A549 (cell line): ENCODE data around the gene FGF14. TPM values are rescaled to one million over a fixed set of nuclear protein-coding genes. Genes with fewer than 3 reads are reported as not detected.

ENCODE experiments used
- ATAC-seq, 2 experiments: fragments of 200-7000 bp in 1 of 2; fragments of >200 bp in 1 of 2; cut with Nextera tagmentation in 1 of 2; cut with Tn5 transposase in 1 of 2; 3 replicates each; pipeline versions ENCODE4 v1.8.0 to v1.9.1; 2018 to 2020; ENCODE audit warnings: mild to moderate bottlenecking in 1 of 2, moderate library complexity in 1 of 2
- CTCF ChIA-PET: fragments of 300-600 bp; sonication (Branson Sonifier 250); formaldehyde crosslinking; extraction: SDS; loops from one replicate; lab custom pipeline; 2021; ENCODE audit warnings: antibody characterized with exemption, inconsistent platforms; lab: Yijun Ruan, JAX
- POLR2A ChIA-PET: fragments of 350-600 bp; formaldehyde crosslinking; extraction: SDS; loops from one replicate; lab custom pipeline; 2021; ENCODE audit warnings: antibody characterized with exemption, inconsistent platforms; lab: Yijun Ruan, JAX
- DNase-seq, 2 experiments: peaks; one replicate each; pipeline versions ENCODE4 v3.0.0 to v3.0.0-alpha.2; 2011 to 2016; ENCODE audit warnings: low read depth in 1 of 2, low spot score in 1 of 2
- FAIRE-seq: peaks from 2 replicates; lab custom pipeline; 2011; peaks lifted over from hg19 to GRCh38; lab: Jason Lieb, UNC
- H3K27ac ChIP-seq, 2 experiments: fragments of >200 bp; sonication (Bioruptor Twin); formaldehyde crosslinking; 3 replicates each; pipeline ENCODE4 v1.5.1; 2016 to 2017
- H3K4me1 ChIP-seq: fragments of >200 bp; sonication (Bioruptor Twin); formaldehyde crosslinking; 3 replicates; pipeline ENCODE4 v1.6.1; 2016
- H3K4me2 ChIP-seq: fragments of >200 bp; sonication (Bioruptor Twin); formaldehyde crosslinking; 3 replicates; pipeline ENCODE4 v1.6.1; 2016
- H3K4me3 ChIP-seq: fragments of >200 bp; sonication (Bioruptor Twin); formaldehyde crosslinking; 3 replicates; pipeline ENCODE4 v1.5.1; 2016
- H3K9me3 ChIP-seq: fragments of >200 bp; sonication (Bioruptor Twin); formaldehyde crosslinking; 3 replicates; pipeline ENCODE4 v1.6.1; 2016
- CBX2 ChIP-seq: fragments of 200-600 bp; sonication (generic); IDR thresholded peaks from 2 replicates; pipeline ENCODE4 v1.6.1; 2016; ENCODE audit warnings: low read depth, mild to moderate bottlenecking, borderline replicate concordance
- CEBPB ChIP-seq, 2 experiments: fragments of >200 bp in 1 of 2; sonication (Bioruptor Twin) in 1 of 2; formaldehyde crosslinking in 1 of 2; IDR thresholded peaks; 2 replicates each; pipeline ENCODE4 v1.6.1; 2012 to 2016
- CHD2 ChIP-seq: fragments of 150-350 bp; IDR thresholded peaks from 2 replicates; pipeline ENCODE4 v1.6.1; 2014; ENCODE audit warnings: low read length; ENCODE audit not compliant: partially characterized antibody
- EHF ChIP-seq: fragments of 250-450 bp; sonication (Bioruptor Pico); IDR thresholded peaks from 2 replicates; pipeline ENCODE4 v1.5.0; 2020; ENCODE audit warnings: mild to moderate bottlenecking
- ESRRA ChIP-seq: fragments of 150-350 bp; IDR thresholded peaks from 2 replicates; pipeline ENCODE4 v1.6.1; 2014; ENCODE audit warnings: mild to moderate bottlenecking, low read length, borderline replicate concordance
- FOSL2 ChIP-seq, 2 experiments: fragments of 450-650 bp in 1 of 2; fragments of >200 bp in 1 of 2; sonication (Bioruptor Twin) in 1 of 2; formaldehyde crosslinking; IDR thresholded peaks; 2 replicates each; pipeline versions ENCODE4 v1.5.0 to v1.6.1; 2016 to 2020; ENCODE audit warnings: mild to moderate bottlenecking in 1 of 2, moderate library complexity in 1 of 2
- FOXS1 ChIP-seq: fragments of 250-450 bp; sonication (Bioruptor Pico); IDR thresholded peaks from 2 replicates; pipeline ENCODE4 v1.5.0; 2020; ENCODE audit warnings: mild to moderate bottlenecking, moderate library complexity
- GATA3 ChIP-seq: IDR thresholded peaks from 2 replicates; pipeline ENCODE4 v1.6.1; 2012; ENCODE audit warnings: borderline replicate concordance
- HDAC2 ChIP-seq: fragments of 200-600 bp; sonication (generic); IDR thresholded peaks from 2 replicates; pipeline ENCODE4 v1.6.1; 2016
- HEYL ChIP-seq: fragments of 250-450 bp; sonication (Bioruptor Pico); IDR thresholded peaks from 2 replicates; pipeline ENCODE4 v1.8.0; 2021; ENCODE audit warnings: mild to moderate bottlenecking, moderate library complexity
- JUN ChIP-seq, 2 experiments: fragments of >200 bp; sonication (Bioruptor Twin); formaldehyde crosslinking; IDR thresholded peaks; 2 replicates in 1 of 2; 3 replicates in 1 of 2; pipeline ENCODE4 v1.6.1; 2016 to 2017
- MAZ ChIP-seq: fragments of 150-350 bp; IDR thresholded peaks from 2 replicates; pipeline ENCODE4 v1.6.1; 2014; ENCODE audit warnings: antibody characterized with exemption, low read depth, low read length, borderline replicate concordance
- NR3C1 ChIP-seq: fragments of >200 bp; sonication (Bioruptor Twin); formaldehyde crosslinking; IDR thresholded peaks from 3 replicates; pipeline ENCODE4 v1.6.1; 2017
- PHF8 ChIP-seq: fragments of 200-600 bp; sonication (generic); IDR thresholded peaks from 2 replicates; pipeline ENCODE4 v1.6.1; 2016; ENCODE audit warnings: low read depth, mild to moderate bottlenecking, antibody characterized with exemption, moderate library complexity, borderline replicate concordance
- POLR2A ChIP-seq: IDR thresholded peaks from 2 replicates; pipeline ENCODE4 v1.6.1; 2012; ENCODE audit warnings: mild to moderate bottlenecking, low read length
- POLR2AphosphoS2 ChIP-seq: conservative IDR thresholded peaks from 2 replicates; pipeline ENCODE4 v1.6.1; 2012; ENCODE audit warnings: low read length, improper control_type of control experiment, inconsistent platforms
- RARB ChIP-seq: fragments of 250-450 bp; sonication (Bioruptor Pico); IDR thresholded peaks from 2 replicates; pipeline ENCODE4 v1.8.0; 2021; ENCODE audit warnings: mild to moderate bottlenecking, moderate library complexity
- TFCP2L1 ChIP-seq: fragments of 250-450 bp; sonication (Bioruptor Pico); IDR thresholded peaks from 2 replicates; pipeline ENCODE4 v1.5.0; 2021; ENCODE audit warnings: mild to moderate bottlenecking
- TP53 ChIP-seq: fragments of 250-450 bp; sonication (Bioruptor Pico); IDR thresholded peaks from 2 replicates; pipeline ENCODE4 v1.5.0; 2021; ENCODE audit warnings: mild to moderate bottlenecking, moderate library complexity
- ZFP36 ChIP-seq: fragments of 450-650 bp; IDR thresholded peaks from 2 replicates; pipeline ENCODE4 v1.6.1; 2014; ENCODE audit warnings: borderline replicate concordance; ENCODE audit not compliant: partially characterized antibody
- WGBS: methylation state at CpG from one replicate; pipeline ENCODE4 v1.1.6; 2017; ENCODE audit errors: missing lambda C conversion rate; 5-methylcytosine and 5-hydroxymethylcytosine counted together
- polyA plus RNA-seq, 4 experiments: library from polyadenylated mRNA; depleted of rRNA in 3 of 4; stranded (reverse); fragments of >200 nt; fragmentation: RNase III in 1 of 4; extraction: RNeasy Plus Mini Kit Qiagen cat#74134 plus additional on column Dnase treatment in 1 of 4; gene quantifications; 2 replicates in 3 of 4; 3 replicates in 1 of 4; pipeline ENCODE4 v1.2.3, GENCODE V29; 2011 to 2017
- TF ChIP-seq, protein P1 (sequence below): fragments of >200 bp; sonication (Bioruptor Twin); formaldehyde crosslinking; IDR thresholded peaks from 3 replicates; pipeline ENCODE4 v1.5.1; 2016
- TF ChIP-seq, protein P2 (sequence below): IDR thresholded peaks from 2 replicates; pipeline ENCODE4 v1.6.1; 2012
- TF ChIP-seq, protein P3 (sequence below): IDR thresholded peaks from 2 replicates; pipeline ENCODE4 v1.6.1; 2012; ENCODE audit warnings: low read depth, borderline replicate concordance
- TF ChIP-seq, protein P4 (sequence below): fragments of >200 bp; sonication (Bioruptor Twin); formaldehyde crosslinking; IDR thresholded peaks from 2 replicates; pipeline ENCODE4 v1.6.1; 2016
- TF ChIP-seq, protein P5 (sequence below): fragments of 250-450 bp; sonication (Bioruptor Pico); IDR thresholded peaks from 2 replicates; pipeline ENCODE4 v1.5.0; 2020; ENCODE audit warnings: low read depth, mild to moderate bottlenecking, moderate library complexity
- TF ChIP-seq, protein P6 (sequence below): fragments of 450-650 bp; IDR thresholded peaks from 2 replicates; pipeline ENCODE4 v1.6.1; 2014; ENCODE audit warnings: antibody characterized with exemption

Gene FGF14
- polyA plus RNA-seq, 2 of the 4 experiments (the other 2 are of a cell fraction), result not detected

DNA sequence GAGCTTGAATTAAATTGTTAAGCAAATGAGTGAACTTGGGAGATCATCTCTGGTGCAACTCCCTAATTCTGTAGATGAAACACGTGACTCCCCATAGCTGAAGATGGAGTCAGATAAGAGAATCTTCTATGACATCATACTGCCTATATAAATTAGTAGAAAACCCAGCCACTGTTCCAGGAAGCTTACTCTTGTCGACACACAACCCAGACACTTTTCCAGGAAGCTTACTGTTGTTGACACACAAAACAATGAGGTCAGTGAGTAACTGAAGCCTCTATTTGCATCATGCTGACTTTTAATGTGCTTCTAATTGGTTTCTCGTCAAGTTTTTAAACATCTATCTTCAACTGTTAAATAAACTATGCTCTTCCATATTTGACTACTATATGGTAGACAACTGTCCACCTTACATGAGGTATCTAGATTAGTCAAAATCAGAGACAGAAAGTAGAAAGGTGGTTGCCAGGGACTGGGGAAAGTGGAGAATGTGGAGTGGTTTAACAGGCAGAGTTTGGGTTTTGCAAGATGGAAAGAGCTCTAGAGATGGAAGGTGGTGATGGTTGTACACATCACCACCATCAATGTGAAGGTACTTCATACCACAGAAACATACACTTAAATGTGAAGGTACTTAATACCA is 168.2 kb downstream of the FGF14 start:
- ChIA-PET POLR2A (no interaction called here), CTCF (interaction anchor here (0.7 kb wide), 1 partner anchor 29 kb away, joined by 3 read pairs; no protein-coding TSS in a partner anchor)
- Histone ChIP-seq H3K9me3 (no peaks in the 10 kb centered on the region), H3K4me2 (no peak overlapping the region), H3K4me3 (no peak overlapping the region), H3K4me1 (no peaks in the 10 kb centered on the region), H3K27ac (no peak overlapping the region)
- DNase-seq (no peak), ATAC-seq (no peak), FAIRE-seq (no peak)
- 8% methylated on average over 3 of the region's 3 CpGs for WGBS
- TF ChIP-seq ZFP36, result no peak
- TF ChIP-seq TFCP2L1, result no peak

DNA sequence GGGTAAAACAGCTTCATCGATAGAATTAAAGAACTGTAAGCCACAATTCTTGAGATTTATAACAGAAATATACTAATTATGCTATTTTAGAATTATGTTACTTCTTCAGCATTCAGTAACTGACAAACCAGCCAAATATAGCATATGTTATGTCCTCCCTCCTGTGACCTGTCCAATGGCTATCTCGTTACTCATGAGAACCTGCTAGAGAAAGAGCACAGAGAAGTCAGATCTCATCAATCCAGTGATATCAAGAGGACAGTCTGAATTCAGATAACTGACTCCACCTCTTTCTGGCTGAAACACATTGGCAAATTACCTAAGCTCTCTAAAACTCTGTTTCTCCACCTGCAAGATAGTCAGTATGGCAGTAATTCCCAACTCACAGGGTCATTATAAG is 170.4 kb downstream of the FGF14 start:
- no peak overlapping the region for H3K4me3 ChIP-seq
- no peak for DNase-seq
- POLR2A ChIA-PET, result no interaction called here
- ATAC-seq, result no peak
- H3K27ac ChIP-seq, result no peak overlapping the region
- WGBS, result 0% methylated on average over 2 of the region's 2 CpGs
- H3K4me1 ChIP-seq, result no peaks in the 10 kb centered on the region
- H3K9me3 ChIP-seq, result no peaks in the 10 kb centered on the region
- CTCF ChIA-PET, result no interaction called here
- no peak overlapping the region for H3K4me2 ChIP-seq
- TF ChIP-seq ZFP36 (no peak), GATA3 (no peak), CHD2 (no peak), JUN (IDR thresholded peaks at IDR 0.05) (no peak), ESRRA (no peak), EHF (CRISPR knock-in tag) (no peak), POLR2AphosphoS2 (no peak), POLR2A (no peak), TFCP2L1 (no peak)
- TF ChIP-seq, protein P1, sequence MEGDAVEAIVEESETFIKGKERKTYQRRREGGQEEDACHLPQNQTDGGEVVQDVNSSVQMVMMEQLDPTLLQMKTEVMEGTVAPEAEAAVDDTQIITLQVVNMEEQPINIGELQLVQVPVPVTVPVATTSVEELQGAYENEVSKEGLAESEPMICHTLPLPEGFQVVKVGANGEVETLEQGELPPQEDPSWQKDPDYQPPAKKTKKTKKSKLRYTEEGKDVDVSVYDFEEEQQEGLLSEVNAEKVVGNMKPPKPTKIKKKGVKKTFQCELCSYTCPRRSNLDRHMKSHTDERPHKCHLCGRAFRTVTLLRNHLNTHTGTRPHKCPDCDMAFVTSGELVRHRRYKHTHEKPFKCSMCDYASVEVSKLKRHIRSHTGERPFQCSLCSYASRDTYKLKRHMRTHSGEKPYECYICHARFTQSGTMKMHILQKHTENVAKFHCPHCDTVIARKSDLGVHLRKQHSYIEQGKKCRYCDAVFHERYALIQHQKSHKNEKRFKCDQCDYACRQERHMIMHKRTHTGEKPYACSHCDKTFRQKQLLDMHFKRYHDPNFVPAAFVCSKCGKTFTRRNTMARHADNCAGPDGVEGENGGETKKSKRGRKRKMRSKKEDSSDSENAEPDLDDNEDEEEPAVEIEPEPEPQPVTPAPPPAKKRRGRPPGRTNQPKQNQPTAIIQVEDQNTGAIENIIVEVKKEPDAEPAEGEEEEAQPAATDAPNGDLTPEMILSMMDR, result no peak
- TF ChIP-seq, protein P2, sequence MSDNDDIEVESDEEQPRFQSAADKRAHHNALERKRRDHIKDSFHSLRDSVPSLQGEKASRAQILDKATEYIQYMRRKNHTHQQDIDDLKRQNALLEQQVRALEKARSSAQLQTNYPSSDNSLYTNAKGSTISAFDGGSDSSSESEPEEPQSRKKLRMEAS, result no peak
- TF ChIP-seq, protein P3, sequence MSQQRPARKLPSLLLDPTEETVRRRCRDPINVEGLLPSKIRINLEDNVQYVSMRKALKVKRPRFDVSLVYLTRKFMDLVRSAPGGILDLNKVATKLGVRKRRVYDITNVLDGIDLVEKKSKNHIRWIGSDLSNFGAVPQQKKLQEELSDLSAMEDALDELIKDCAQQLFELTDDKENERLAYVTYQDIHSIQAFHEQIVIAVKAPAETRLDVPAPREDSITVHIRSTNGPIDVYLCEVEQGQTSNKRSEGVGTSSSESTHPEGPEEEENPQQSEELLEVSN, result no peak
- no peak for FAIRE-seq

DNA sequence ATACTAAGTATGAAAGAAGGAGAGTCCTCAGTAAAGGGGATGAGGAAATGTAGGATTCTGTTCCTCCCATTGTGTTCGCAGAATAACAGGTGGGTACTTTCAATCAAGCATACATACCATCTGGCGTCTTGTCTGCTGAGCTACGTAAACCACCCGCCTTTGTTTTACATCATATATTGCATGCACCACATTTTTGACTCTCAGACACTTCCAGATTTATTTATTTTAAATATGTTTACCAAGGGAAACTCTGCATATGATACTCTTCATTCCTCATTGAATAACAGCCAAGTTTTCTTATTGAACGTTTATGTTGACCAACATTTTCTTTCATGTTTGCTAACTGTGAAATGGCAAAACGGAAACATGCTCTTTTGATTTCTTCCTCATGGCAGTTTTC is 174.1 kb downstream of the FGF14 start:
- CTCF ChIA-PET, result no interaction called here
- Histone ChIP-seq H3K27ac (no peak overlapping the region), H3K4me3 (no peak overlapping the region)
- POLR2A ChIA-PET, result no interaction called here
- ATAC-seq (no peak), DNase-seq (no peak)
- 13% methylated on average over 6 of the region's 6 CpGs for WGBS
- TF ChIP-seq FOSL2 (IDR thresholded peaks at IDR 0.05) (no peak), FOSL2 (CRISPR knock-in tag; IDR thresholded peaks at IDR 0.05) (no peak), CBX2 (no peak), TFCP2L1 (no peak), HDAC2 (no peak), TP53 (CRISPR knock-in tag) (no peak), NR3C1 (no peak), FOXS1 (CRISPR knock-in tag) (no peak), ESRRA (no peak), RARB (no peak), MAZ (no peak), HEYL (no peak), POLR2A (no peak), PHF8 (no peak), CEBPB (IDR thresholded peaks at IDR 0.05) (no peak)
- TF ChIP-seq, protein P4, sequence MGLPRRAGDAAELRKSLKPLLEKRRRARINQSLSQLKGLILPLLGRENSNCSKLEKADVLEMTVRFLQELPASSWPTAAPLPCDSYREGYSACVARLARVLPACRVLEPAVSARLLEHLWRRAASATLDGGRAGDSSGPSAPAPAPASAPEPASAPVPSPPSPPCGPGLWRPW, result no peak
- TF ChIP-seq, protein P5, sequence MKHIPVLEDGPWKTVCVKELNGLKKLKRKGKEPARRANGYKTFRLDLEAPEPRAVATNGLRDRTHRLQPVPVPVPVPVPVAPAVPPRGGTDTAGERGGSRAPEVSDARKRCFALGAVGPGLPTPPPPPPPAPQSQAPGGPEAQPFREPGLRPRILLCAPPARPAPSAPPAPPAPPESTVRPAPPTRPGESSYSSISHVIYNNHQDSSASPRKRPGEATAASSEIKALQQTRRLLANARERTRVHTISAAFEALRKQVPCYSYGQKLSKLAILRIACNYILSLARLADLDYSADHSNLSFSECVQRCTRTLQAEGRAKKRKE (CRISPR knock-in tag), result no peak
- TF ChIP-seq, protein P6, sequence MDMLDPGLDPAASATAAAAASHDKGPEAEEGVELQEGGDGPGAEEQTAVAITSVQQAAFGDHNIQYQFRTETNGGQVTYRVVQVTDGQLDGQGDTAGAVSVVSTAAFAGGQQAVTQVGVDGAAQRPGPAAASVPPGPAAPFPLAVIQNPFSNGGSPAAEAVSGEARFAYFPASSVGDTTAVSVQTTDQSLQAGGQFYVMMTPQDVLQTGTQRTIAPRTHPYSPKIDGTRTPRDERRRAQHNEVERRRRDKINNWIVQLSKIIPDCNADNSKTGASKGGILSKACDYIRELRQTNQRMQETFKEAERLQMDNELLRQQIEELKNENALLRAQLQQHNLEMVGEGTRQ, result no peak
- TF ChIP-seq, all 56 proteins: peak for 0
- Histone ChIP-seq H3K4me2 (no peak overlapping the region), H3K4me1 (no peaks in the 10 kb centered on the region), H3K9me3 (no peaks in the 10 kb centered on the region)
- no peak for FAIRE-seq
